K562 (cell line): ENCODE results near the gene LRRK1. TPM values are rescaled to one million over a fixed set of nuclear protein-coding genes. Genes with fewer than 3 reads are reported as not detected.

ENCODE experiments used
- ATAC-seq: fragments of 200-7000 bp; cut with Tn5 transposase; 3 replicates; pipeline ENCODE4 v1.9.1; 2020; ENCODE audit warnings: moderate library complexity
- BruUV-seq: library from RNA; stranded (reverse); fragments of 400-500 nt; replicated peaks from 2 replicates; lab custom pipeline; 2021; lab: Mats Ljungman, UMichigan
- CTCF ChIA-PET: fragments of 300-600 bp; formaldehyde crosslinking; extraction: SDS; loops from one replicate; lab custom pipeline; 2021; ENCODE audit warnings: low intra/inter-chr PET ratio; lab: Yijun Ruan, JAX
- POLR2A ChIA-PET: fragments of 300-600, 350-650 bp; sonication (Branson Sonifier 250); formaldehyde crosslinking; extraction: SDS; loops from one replicate; lab custom pipeline; 2021; ENCODE audit warnings: antibody characterized with exemption, inconsistent platforms; lab: Yijun Ruan, JAX
- DNase-seq, 4 experiments: peaks; one replicate each; pipeline versions ENCODE4 v3.0.0 to v3.0.0-alpha.2; 2011 to 2018; ENCODE audit warnings: low spot score in 3 of 4, mixed read lengths in 3 of 4; ENCODE audit errors: extremely low read depth in 1 of 4
- FAIRE-seq: peaks from 2 replicates; lab custom pipeline; 2011; peaks lifted over from hg19 to GRCh38; lab: Jason Lieb, UNC
- H2AFZ ChIP-seq: 2 replicates; pipeline ENCODE4 v1.6.0; 2011; ENCODE audit warnings: low read depth, low read length, control low read depth, inconsistent platforms
- H3K27ac ChIP-seq: fragments of 200-600 bp; 3 replicates; pipeline ENCODE4 v1.8.0; 2011; ENCODE audit warnings: low read depth, mild to moderate bottlenecking, control low read depth, inconsistent platforms, low read length, moderate library complexity, mixed read lengths; ENCODE audit errors: extremely low read depth
- H3K27me3 ChIP-seq, 2 experiments: fragments of 300-600 bp in 1 of 2; 2 replicates in 1 of 2; 3 replicates in 1 of 2; pipeline versions ENCODE4 v1.6.0 to v1.8.0; 2011; ENCODE audit warnings: inconsistent platforms in 2 of 2, low read length in 2 of 2, mild to moderate bottlenecking in 1 of 2, mixed read lengths in 1 of 2, moderate library complexity in 1 of 2; ENCODE audit not compliant: control insufficient read depth in 2 of 2, insufficient read depth in 2 of 2
- H3K36me3 ChIP-seq: fragments of 300-600 bp; 3 replicates; pipeline ENCODE4 v1.8.0; 2011; ENCODE audit warnings: mild to moderate bottlenecking, low read length, inconsistent platforms; ENCODE audit not compliant: control insufficient read depth, insufficient read depth
- H3K4me1 ChIP-seq, 2 experiments: fragments of 200-600 bp in 1 of 2; replicated peaks in 1 of 2; 2 replicates in 1 of 2; 3 replicates in 1 of 2; pipeline versions ENCODE4 v1.5.1 to v1.8.0; 2011; ENCODE audit warnings: inconsistent platforms in 2 of 2, low read length in 2 of 2, mild to moderate bottlenecking in 1 of 2, mixed read lengths in 1 of 2, moderate library complexity in 1 of 2; ENCODE audit not compliant: control insufficient read depth in 2 of 2, insufficient read depth in 2 of 2
- H3K4me2 ChIP-seq: 2 replicates; pipeline ENCODE4 v1.6.1; 2011; ENCODE audit warnings: low read length, control low read depth, inconsistent platforms, mixed read lengths; ENCODE audit not compliant: insufficient read depth
- H3K4me3 ChIP-seq: fragments of 200-600 bp; sonication (generic), shearing (Covaris generic); 2 replicates; pipeline ENCODE4 v1.5.1; 2016; ENCODE audit warnings: control low read depth, inconsistent platforms
- H3K79me2 ChIP-seq: fragments of 200-600 bp; 3 replicates; pipeline ENCODE4 v1.8.0; 2011; ENCODE audit warnings: low read length, inconsistent platforms; ENCODE audit not compliant: control insufficient read depth, insufficient read depth
- H3K9ac ChIP-seq, 2 experiments: 2 replicates each; pipeline versions ENCODE4 v1.6.0 to v1.6.1; 2011; ENCODE audit warnings: low read depth in 2 of 2, low read length in 2 of 2, control low read depth in 1 of 2, inconsistent platforms in 1 of 2, mild to moderate bottlenecking in 1 of 2, mixed read lengths in 1 of 2; ENCODE audit not compliant: insufficient read depth in 1 of 2
- H3K9me1 ChIP-seq: one replicate; pipeline ENCODE4 v1.6.0; 2011; ENCODE audit warnings: inconsistent platforms, mild to moderate bottlenecking, low read length, moderate library complexity; ENCODE audit not compliant: control insufficient read depth, insufficient read depth
- H3K9me3 ChIP-seq: replicated peaks from 2 replicates; pipeline ENCODE4 v1.5.1; 2011; ENCODE audit warnings: low read depth, low read length, inconsistent platforms; ENCODE audit not compliant: control insufficient read depth, insufficient read depth
- H4K20me1 ChIP-seq: replicated peaks from 2 replicates; pipeline ENCODE4 v1.6.1; 2011; ENCODE audit warnings: low read length, inconsistent platforms, mixed read lengths; ENCODE audit not compliant: control insufficient read depth, insufficient read depth
- ADNP ChIP-seq: fragments of 200-800 bp; sonication (Bioruptor generic); IDR thresholded peaks from 2 replicates; pipeline ENCODE4 v1.6.1; 2016; ENCODE audit warnings: missing genetic modification characterization, missing compliant biosample characterization
- ATF1 ChIP-seq, 2 experiments: fragments of 450-650 bp in 1 of 2; IDR thresholded peaks; 2 replicates each; pipeline ENCODE4 v1.6.1; 2016; ENCODE audit warnings: missing compliant biosample characterization in 1 of 2, missing genetic modification characterization in 1 of 2
- CTCF ChIP-seq, 3 experiments: IDR thresholded peaks in 2 of 3; conservative IDR thresholded peaks in 1 of 3; 2 replicates each; pipeline ENCODE4 v1.5.1; 2011 to 2012; ENCODE audit warnings: low read length in 3 of 3, mild to moderate bottlenecking in 3 of 3, control low read depth in 2 of 3, improper control_type of control experiment in 1 of 3, inconsistent platforms in 1 of 3, low read depth in 1 of 3, mixed read lengths in 1 of 3, moderate library complexity in 1 of 3; ENCODE audit not compliant: insufficient read depth in 2 of 3
- DPF2 ChIP-seq: fragments of 450-650 bp; IDR thresholded peaks from 2 replicates; pipeline ENCODE4 v1.6.1; 2016
- GATAD2A ChIP-seq: fragments of 450-650 bp; IDR thresholded peaks from 2 replicates; pipeline ENCODE4 v1.6.1; 2017
- KLF16 ChIP-seq: IDR thresholded peaks from 2 replicates; pipeline ENCODE4 v1.6.1; 2016; ENCODE audit warnings: antibody characterized with exemption
- PHTF2 ChIP-seq: fragments of 250-450 bp; sonication (Bioruptor Pico); IDR thresholded peaks from 2 replicates; pipeline ENCODE4 v1.5.0; 2021; ENCODE audit warnings: mild to moderate bottlenecking
- POLR3G ChIP-seq: IDR thresholded peaks from 2 replicates; pipeline ENCODE4 v1.6.1; 2011; ENCODE audit not compliant: insufficient read length, insufficient replicate concordance; ENCODE audit errors: extremely low read depth
- RAD21 ChIP-seq, 2 experiments: fragments of 250-450 bp in 1 of 2; fragments of 450-650 bp in 1 of 2; sonication (Bioruptor Pico) in 1 of 2; formaldehyde crosslinking in 1 of 2; IDR thresholded peaks in 1 of 2; conservative IDR thresholded peaks in 1 of 2; 2 replicates each; pipeline versions ENCODE4 v1.4.0 to v1.8.0; 2020 to 2022; ENCODE audit warnings: mild to moderate bottlenecking in 2 of 2, moderate library complexity in 1 of 2
- SMAD2 ChIP-seq: fragments of 150-350 bp; IDR thresholded peaks from 2 replicates; pipeline ENCODE4 v1.6.1; 2014; ENCODE audit warnings: low read depth, mild to moderate bottlenecking, low read length
- ZNF316 ChIP-seq: fragments of 450-650 bp; IDR thresholded peaks from 2 replicates; pipeline ENCODE4 v1.6.1; 2016
- ZNF324 ChIP-seq: fragments of 250-450 bp; sonication (Bioruptor Pico); IDR thresholded peaks from 2 replicates; pipeline ENCODE4 v1.4.0; 2020; ENCODE audit warnings: mild to moderate bottlenecking
- WGBS: fragments of 100-300 bp; shearing (Covaris generic); methylation state at CpG from one replicate; pipeline ENCODE4 v1.1.6; 2016; ENCODE audit warnings: low coverage, mixed read lengths; ENCODE audit not compliant: insufficient coverage; ENCODE audit errors: missing lambda C conversion rate; 5-methylcytosine and 5-hydroxymethylcytosine counted together
- in situ Hi-C: fragments of 300-500 bp; cut with MboI; formaldehyde crosslinking; loops from 4 replicates; pipeline ENCODE4 v1.15.0; 2018; ENCODE audit warnings: inconsistent platforms, mixed read lengths
- intact Hi-C: fragments of 100-400 bp; cut with micrococcal nuclease; formaldehyde crosslinking; loops from 2 replicates; pipeline ENCODE4 v1.14.2; 2022
- polyA plus RNA-seq, 8 experiments: library from polyadenylated mRNA; depleted of rRNA in 4 of 8; stranded (reverse) in 5 of 8; unstranded in 3 of 8; fragments of >200 nt; fragmentation: Nextera tagmentation in 2 of 8; fragmentation: Illumina TruSeq in 1 of 8; extraction: Ambion mirVana in 2 of 8; extraction: Trizol in 1 of 8; gene quantifications; 2 replicates each; pipeline versions ENCODE4 v1.2.1 to v1.2.3, GENCODE V29; 2011 to 2014; ENCODE audit warnings: inconsistent platforms in 1 of 8, missing spikeins in 1 of 8
- total RNA-seq, 7 experiments: library from RNA; depleted of rRNA in 6 of 7; stranded (reverse); fragments of >200 nt in 6 of 7; fragmentation: Illumina TruSeq in 2 of 7; extraction: Trizol in 2 of 7; gene quantifications; 2 replicates each; pipeline versions ENCODE4 v1.2.1 to v1.2.3, GENCODE V29; 2011 to 2021; ENCODE audit warnings: low replicate concordance in 1 of 7
- TF ChIP-seq, protein P1 (sequence below): fragments of 450-650 bp; formaldehyde crosslinking; IDR thresholded peaks from 2 replicates; pipeline ENCODE4 v1.4.0; 2020; ENCODE audit warnings: mild to moderate bottlenecking, moderate library complexity

Gene LRRK1
- total and polyA plus RNA-seq, 9 of the 15 experiments (the other 6 are each of a cell fraction or from before 2014, with no cell fraction given), result 0.01 to 1.5 (median 0.11) TPM

- Histone ChIP-seq H3K27me3 (peaks cover 4 to 41% of the 10 kb centered on the region in 2 experiments; a peak in 3 of 5 replicates), H3K9me3 (peaks cover 2% of the 10 kb centered on the region), H3K4me1 (peaks cover 0 to 12% of the 10 kb centered on the region in 2 experiments; a peak in 2 of 5 replicates), H2AFZ (no peak overlapping the region), H4K20me1 (no peaks in the 10 kb centered on the region), H3K27ac (no peak overlapping the region), H3K9ac (no peak overlapping the region), H3K4me2 (no peak overlapping the region), H3K79me2 (no peaks in the 10 kb centered on the region), H3K36me3 (no peaks in the 10 kb centered on the region), H3K4me3 (no peak overlapping the region), H3K9me1 (no peaks in the 10 kb centered on the region)
- ChIA-PET POLR2A (interaction anchor here (0.6 to 1.3 kb wide), 5 partner anchors 9 to 43 kb away, joined by 3 to 5 read pairs (median 3); no protein-coding TSS in a partner anchor), CTCF (no interaction called here)
- 6% methylated on average over 14 of the region's 14 CpGs for WGBS
- no peak for ATAC-seq
- intact Hi-C loops, result no loop called here
- no TSS peak for BruUV-seq
- DNase-seq, result no peak
- no peak for FAIRE-seq
- no peak for TF ChIP-seq GATAD2A
- TF ChIP-seq, all 486 proteins: peak for 0
- in situ Hi-C loops, result no loop called here
Observed at GRCh38 chr15:101097111-101097510, 178.0 kb downstream of the LRRK1 start.

DNA sequence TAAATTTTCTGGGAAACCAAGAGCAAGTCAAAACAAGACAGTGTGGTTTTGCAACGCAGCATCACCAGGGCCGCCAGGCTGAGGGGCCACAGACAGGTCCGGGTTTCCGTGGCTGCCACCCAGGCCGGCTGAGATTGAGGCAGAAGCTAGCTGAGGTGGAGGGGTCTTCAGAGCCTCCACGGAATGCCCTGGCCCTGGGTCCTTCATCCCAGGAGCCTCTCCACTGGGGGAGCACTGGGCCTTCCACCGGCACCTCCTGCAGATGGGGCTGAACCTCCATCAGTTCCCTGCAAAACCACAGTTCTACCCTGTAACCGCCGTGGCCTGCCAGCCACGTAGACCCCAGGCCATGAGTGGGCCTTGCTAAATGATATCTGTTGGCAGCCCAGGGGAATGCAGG is 180.0 kb downstream of the LRRK1 start:
- Histone ChIP-seq H3K27ac (no peak overlapping the region), H3K79me2 (no peaks in the 10 kb centered on the region), H3K9me3 (peaks cover 2% of the 10 kb centered on the region), H3K4me2 (no peak overlapping the region), H3K36me3 (no peaks in the 10 kb centered on the region), H2AFZ (no peak overlapping the region), H3K9ac (no peak overlapping the region), H4K20me1 (no peaks in the 10 kb centered on the region), H3K4me1 (peaks cover 0 to 12% of the 10 kb centered on the region in 2 experiments; a peak in 2 of 5 replicates), H3K4me3 (no peak overlapping the region), H3K27me3 (peaks cover 2 to 29% of the 10 kb centered on the region in 2 experiments; a peak in 3 of 5 replicates), H3K9me1 (no peaks in the 10 kb centered on the region)
- ChIA-PET CTCF (no interaction called here), POLR2A (no interaction called here)
- no TSS peak for BruUV-seq
- TF ChIP-seq ZNF324 (CRISPR knock-in tag) (no peak), ATF1 (CRISPR knock-in tag; IDR thresholded peaks at IDR 0.05) (no peak), ATF1 (tag; IDR thresholded peaks at IDR 0.05) (no peak), CTCF (IDR thresholded peaks at IDR 0.05 in 2 of 3, conservative IDR thresholded peaks at IDR 0.05 in 1 of 3; ENCODE audit: insufficient read depth in 2 of 3, low read depth in 1 of 3, low read length in 3 of 3) (peak; percentile 18 to 38 (median 28); a peak in 3 of 6 replicates), ZNF316 (no peak), RAD21 (CRISPR knock-in tag; conservative IDR thresholded peaks at IDR 0.05 in 1 of 2, IDR thresholded peaks at IDR 0.05 in 1 of 2) (peak in 1 of 2 experiments; percentile 31; a peak in 1 of 4 replicates), PHTF2 (no peak), POLR3G (no peak), SMAD2 (no peak), DPF2 (no peak), ADNP (tag) (no peak), KLF16 (no peak)
- TF ChIP-seq, protein P1, sequence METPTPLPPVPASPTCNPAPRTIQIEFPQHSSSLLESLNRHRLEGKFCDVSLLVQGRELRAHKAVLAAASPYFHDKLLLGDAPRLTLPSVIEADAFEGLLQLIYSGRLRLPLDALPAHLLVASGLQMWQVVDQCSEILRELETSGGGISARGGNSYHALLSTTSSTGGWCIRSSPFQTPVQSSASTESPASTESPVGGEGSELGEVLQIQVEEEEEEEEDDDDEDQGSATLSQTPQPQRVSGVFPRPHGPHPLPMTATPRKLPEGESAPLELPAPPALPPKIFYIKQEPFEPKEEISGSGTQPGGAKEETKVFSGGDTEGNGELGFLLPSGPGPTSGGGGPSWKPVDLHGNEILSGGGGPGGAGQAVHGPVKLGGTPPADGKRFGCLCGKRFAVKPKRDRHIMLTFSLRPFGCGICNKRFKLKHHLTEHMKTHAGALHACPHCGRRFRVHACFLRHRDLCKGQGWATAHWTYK (CRISPR knock-in tag), result no peak
- intact Hi-C loops, result no loop called here
- FAIRE-seq (no peak), DNase-seq (no peak), ATAC-seq (peak; percentile 62; the same call in 2 of the 3 replicates)
- 9% methylated on average over 9 of the region's 10 CpGs for WGBS
- in situ Hi-C loops, result no loop called here
